Prostate gland (tissue), 2 donors: ENCODE measurements around the gene CACFD1. TPM values are rescaled to one million over a fixed set of nuclear protein-coding genes. Genes with fewer than 3 reads are reported as not detected.
A peak's percentile ranks its signal among the peaks of the same experiment; 100 is the strongest.

ENCODE experiments used
- DNase-seq: peaks from one replicate; pipeline ENCODE4 v3.0.0-alpha.2; 2019; ENCODE audit warnings: low spot score
- H3K27ac ChIP-seq, 2 donors: fragments of 200-600 bp; sonication (generic); 2 replicates each; pipeline ENCODE4 v1.5.1; 2017 to 2019
- H3K27me3 ChIP-seq: fragments of 200-600 bp; sonication (generic); replicated peaks from 2 replicates; pipeline ENCODE4 v1.5.1; 2019; ENCODE audit not compliant: insufficient read depth
- H3K36me3 ChIP-seq, 2 donors: fragments of 200-600 bp; sonication (generic); 1 replicate in 1 of 2; 2 replicates in 1 of 2; pipeline versions ENCODE4 v1.5.1 to v1.8.1; 2017 to 2019
- H3K4me1 ChIP-seq: fragments of 200-600 bp; sonication (generic); replicated peaks from 2 replicates; pipeline ENCODE4 v1.5.1; 2019
- H3K4me3 ChIP-seq, 2 donors: fragments of 200-600 bp; sonication (generic); 2 replicates each; pipeline ENCODE4 v1.5.1; 2017 to 2019
- H3K9me3 ChIP-seq: fragments of 200-600 bp; sonication (generic); 2 replicates; pipeline ENCODE4 v1.5.1; 2017
- CTCF ChIP-seq, 4 experiments: fragments of 200-600 bp in 2 of 4; fragments of 450-650 bp in 2 of 4; sonication (generic) in 2 of 4; IDR thresholded peaks; 1 replicate in 3 of 4; 2 replicates in 1 of 4; pipeline ENCODE4 v1.5.1; 2016 to 2019; ENCODE audit warnings: antibody characterized with exemption in 4 of 4, mild to moderate bottlenecking in 2 of 4, moderate library complexity in 2 of 4
- POLR2A ChIP-seq: fragments of 450-650 bp; IDR thresholded peaks from one replicate; pipeline ENCODE4 v1.6.1; 2016; ENCODE audit warnings: antibody characterized with exemption, mild to moderate bottlenecking
- POLR2AphosphoS5 ChIP-seq: sonication (generic); formaldehyde crosslinking; IDR thresholded peaks from one replicate; pipeline ENCODE4 v1.6.1; 2017; ENCODE audit warnings: antibody characterized with exemption
- WGBS: methylation state at CpG from one replicate; pipeline ENCODE4 v1.1.5; 2018; 5-methylcytosine and 5-hydroxymethylcytosine counted together
- intact Hi-C: fragments of 100-400 bp; cut with DNase I; formaldehyde crosslinking; loops from one replicate; pipeline ENCODE4 v1.14.2; 2022
- total RNA-seq, 2 donors: library from RNA; depleted of rRNA; stranded (reverse); fragments of >200 nt; gene quantifications; one replicate each; pipeline ENCODE4 v1.1.0, GENCODE V29; 2016

CACFD1 gene
- total RNA-seq, 2 donors from 2014 or later = 23.0 to 40.2 TPM

GRCh38 chr9:133457233-133457632 is 2.5 kb upstream of the CACFD1 start:
- no peaks in the 10 kb centered on the region for H3K27me3 ChIP-seq
- no peaks in the 10 kb centered on the region for H3K36me3 ChIP-seq
- TF ChIP-seq POLR2AphosphoS5 (no peak), CTCF (IDR thresholded peaks at IDR 0.05) (no peak), POLR2A (no peak)
- no peaks in the 10 kb centered on the region for H3K9me3 ChIP-seq
- 83% methylated on average over 13 of the region's 13 CpGs for WGBS
- no peak for DNase-seq
- no peak overlapping the region for H3K4me3 ChIP-seq
- no peak overlapping the region for H3K27ac ChIP-seq
- peaks cover 4% of the 10 kb centered on the region for H3K4me1 ChIP-seq
- intact Hi-C loops = loop anchor here (5.0 kb wide), 1 partner anchor 40 kb away; the partner anchor contains the start of gene REXO4

DNA sequence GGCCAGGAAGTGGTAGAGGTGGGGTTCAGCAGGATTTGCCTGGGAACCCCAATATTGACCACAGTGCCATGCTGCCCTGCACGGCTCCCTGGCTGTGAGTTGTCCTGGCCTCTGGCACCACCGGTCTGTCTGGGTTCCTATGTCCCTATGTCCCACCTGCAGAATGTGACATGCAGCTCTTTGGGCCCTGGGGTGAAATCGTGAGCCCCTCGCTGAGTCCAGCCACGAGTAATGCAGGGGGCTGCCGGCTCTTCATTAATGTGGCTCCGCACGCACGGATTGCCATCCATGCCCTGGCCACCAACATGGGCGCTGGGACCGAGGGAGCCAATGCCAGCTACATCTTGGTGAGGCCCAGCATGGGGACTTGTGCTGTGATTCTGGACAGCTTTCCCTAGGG is 2.0 kb upstream of the CACFD1 start:
- H3K4me1 ChIP-seq = peaks cover 4% of the 10 kb centered on the region
- intact Hi-C loops = loop anchor here (5.0 kb wide), 1 partner anchor 40 kb away; the partner anchor contains the start of gene REXO4
- TF ChIP-seq POLR2A (no peak), CTCF (IDR thresholded peaks at IDR 0.05) (no peak), POLR2AphosphoS5 (no peak)
- no peaks in the 10 kb centered on the region for H3K9me3 ChIP-seq
- 97% methylated on average over 11 of the region's 11 CpGs for WGBS
- no peak overlapping the region for H3K27ac ChIP-seq
- no peak for DNase-seq
- H3K4me3 ChIP-seq = no peak overlapping the region
- H3K27me3 ChIP-seq = no peaks in the 10 kb centered on the region
- H3K36me3 ChIP-seq = no peaks in the 10 kb centered on the region

- 79% methylated on average over 16 of the region's 16 CpGs for WGBS
- Histone ChIP-seq H3K4me3 (peak overlapping the region in 1 of 2 donors; percentile 75), H3K27ac (peak overlapping the region; percentile 95), H3K36me3 (no peaks in the 10 kb centered on the region), H3K9me3 (no peaks in the 10 kb centered on the region), H3K27me3 (no peaks in the 10 kb centered on the region), H3K4me1 (peaks cover 4% of the 10 kb centered on the region)
- intact Hi-C loops = loop anchor here (5.0 kb wide), 1 partner anchor 41 kb away; the partner anchor contains the start of gene REXO4
- DNase-seq = no peak
- TF ChIP-seq POLR2A (no peak), CTCF (IDR thresholded peaks at IDR 0.05) (no peak), POLR2AphosphoS5 (no peak)
These were observed 1.0 kb upstream of the CACFD1 start for GRCh38 chr9:133458643-133459312.

DNA sequence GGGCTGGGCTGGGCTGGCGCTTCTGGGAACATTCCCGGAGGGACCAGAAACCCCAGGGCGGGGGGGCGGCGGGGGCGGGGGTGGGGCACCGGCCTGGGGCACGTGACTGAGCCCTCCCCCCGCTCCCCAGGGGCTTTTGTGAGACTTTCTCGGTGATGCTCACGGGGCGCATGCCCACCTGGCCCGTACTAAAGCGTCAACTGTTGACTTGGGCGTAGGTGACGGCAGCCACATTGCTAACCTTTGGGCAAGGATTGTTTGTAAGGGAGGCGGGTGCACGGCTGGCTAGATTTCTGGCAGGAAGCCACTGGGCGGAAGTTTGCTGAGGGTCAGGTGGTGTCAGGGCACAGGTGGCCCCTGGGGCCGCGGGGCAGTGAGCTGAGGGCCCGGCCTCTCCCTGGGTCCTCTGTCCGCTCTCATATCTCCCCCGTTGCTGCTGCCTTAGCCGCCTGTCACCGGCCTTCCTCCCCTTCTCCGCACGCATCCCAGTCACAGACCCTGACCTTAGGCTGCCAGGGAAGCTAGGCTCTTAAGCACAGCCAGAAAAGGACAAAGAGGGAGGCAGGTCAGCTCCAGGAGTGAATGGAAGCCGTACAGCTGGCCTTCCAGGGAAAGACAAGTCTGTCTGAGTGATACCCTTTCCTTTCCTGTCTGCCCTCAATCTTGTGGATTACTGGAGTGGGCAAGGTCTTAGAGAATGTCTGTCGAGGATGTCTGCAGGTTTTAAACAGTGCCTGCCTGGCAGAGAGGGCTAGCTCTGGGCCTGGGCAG is 812 bp downstream of the CACFD1 start:
- peaks cover 4% of the 10 kb centered on the region for H3K4me1 ChIP-seq
- intact Hi-C loops = no loop called here
- TF ChIP-seq POLR2AphosphoS5 = no peak
- TF ChIP-seq CTCF (IDR thresholded peaks at IDR 0.05) = no peak
- no peak for TF ChIP-seq POLR2A
- no peaks in the 10 kb centered on the region for H3K27me3 ChIP-seq
- DNase-seq = peak; percentile 41
- peak overlapping the region; percentile 75 to 81 for H3K4me3 ChIP-seq
- H3K27ac ChIP-seq = peak overlapping the region; percentile 95
- 17% methylated on average over 19 of the region's 30 CpGs for WGBS
- no peaks in the 10 kb centered on the region for H3K36me3 ChIP-seq
- H3K9me3 ChIP-seq = no peaks in the 10 kb centered on the region
